H1 (cell line): ENCODE data around the gene RGS6. TPM values are rescaled to one million over a fixed set of nuclear protein-coding genes. Genes with fewer than 3 reads are reported as not detected.

Experiments
- ASH2L ChIP-seq: fragments of 200-600, 300-600 bp; sonication (generic); IDR thresholded peaks from one replicate; pipeline ENCODE4 v1.7.1; 2017; ENCODE audit warnings: low read length
- BCL11A ChIP-seq, 2 experiments: IDR thresholded peaks; one replicate each; pipeline ENCODE4 v1.6.1; 2011; ENCODE audit warnings: low read depth in 2 of 2, low read length in 2 of 2, mild to moderate bottlenecking in 2 of 2
- CBX8 ChIP-seq: fragments of 300-800, 300-1000 bp; sonication (generic); IDR thresholded peaks from 2 replicates; pipeline ENCODE4 v1.7.1; 2016; ENCODE audit warnings: low read depth, low read length, borderline replicate concordance
- CEBPB ChIP-seq: IDR thresholded peaks from 2 replicates; pipeline ENCODE4 v1.6.1; 2012; ENCODE audit warnings: low read depth, low read length
- CTBP2 ChIP-seq: IDR thresholded peaks from 2 replicates; pipeline ENCODE4 v1.7.0; 2011; ENCODE audit warnings: borderline replicate concordance, mild to moderate bottlenecking, moderate library complexity, mixed read lengths, low read length; ENCODE audit not compliant: insufficient read depth, insufficient read length
- GTF2F1 ChIP-seq: IDR thresholded peaks from 2 replicates; pipeline ENCODE4 v1.6.1; 2012; ENCODE audit warnings: low read depth, low read length, improper control_type of control experiment, borderline replicate concordance
- HDAC2 ChIP-seq, 2 experiments: fragments of 300-600 bp in 1 of 2; sonication (generic) in 1 of 2; IDR thresholded peaks; 2 replicates each; pipeline ENCODE4 v1.6.1; 2011 to 2012; ENCODE audit warnings: low read depth in 2 of 2, low read length in 2 of 2, mild to moderate bottlenecking in 2 of 2, moderate library complexity in 2 of 2, borderline replicate concordance in 1 of 2, inconsistent platforms in 1 of 2
- MAX ChIP-seq: IDR thresholded peaks from 2 replicates; pipeline ENCODE4 v1.6.1; 2012; ENCODE audit warnings: inconsistent platforms
- RFX5 ChIP-seq: IDR thresholded peaks from 2 replicates; pipeline ENCODE4 v1.6.1; 2011; ENCODE audit warnings: low read depth, low read length, improper control_type of control experiment, borderline replicate concordance
- TCF12 ChIP-seq: IDR thresholded peaks from 2 replicates; pipeline ENCODE4 v1.6.1; 2011; ENCODE audit warnings: low read depth, mild to moderate bottlenecking, low read length
- polyA plus RNA-seq, 7 experiments: library from polyadenylated mRNA; depleted of rRNA in 3 of 7; stranded (reverse) in 5 of 7; unstranded in 2 of 7; fragments of >200 nt in 5 of 7; fragments of 200-250 nt in 2 of 7; gene quantifications; 1 replicate in 5 of 7; 2 replicates in 1 of 7; 4 replicates in 1 of 7; pipeline versions ENCODE4 v1.2.1 to v1.2.3, GENCODE V29; 2011 to 2013; ENCODE audit warnings: missing spikeins in 2 of 7, mixed read lengths in 2 of 7
- total RNA-seq: library from RNA; stranded (reverse); fragmentation: NEBNext Ultra II Directional; extraction: Animal tissue kit (Norgen Biotek cat#: 25700); gene quantifications from 2 replicates; pipeline ENCODE4 v1.2.1, GENCODE V29; 2021

Gene RGS6
- total and polyA plus RNA-seq, 2 of the 8 experiments (the other 6 are each of a cell fraction or from before 2014, with no cell fraction given) = 0.26 to 1.1 TPM

GRCh38 chr14:72545411-72546311 lies 613.4 kb downstream of the RGS6 start (continued):
- no peak for TF ChIP-seq HDAC2 (IDR thresholded peaks at IDR 0.05; ENCODE audit: borderline replicate concordance in 1 of 2, low read depth in 2 of 2, low read length in 2 of 2)
- no peak for TF ChIP-seq CBX8
- no peak for TF ChIP-seq RFX5
- no peak for TF ChIP-seq CTBP2
- TF ChIP-seq ASH2L = no peak
- TF ChIP-seq CEBPB = no peak
- no peak for TF ChIP-seq BCL11A (IDR thresholded peaks at IDR 0.05; ENCODE audit: low read depth in 2 of 2, low read length in 2 of 2)
- TF ChIP-seq GTF2F1 = no peak
- no peak for TF ChIP-seq MAX
- no peak for TF ChIP-seq TCF12
